ENCODE data around the gene SLC49A4. TPM values are rescaled to one million over a fixed set of nuclear protein-coding genes. Genes with fewer than 3 reads are reported as not detected.

Gene SLC49A4
- total RNA-seq, 1 experiment from 2014 or later, result 11.3 TPM

GRCh38 chr3:122920986-122921385, 126.1 kb downstream of the SLC49A4 start (continued):
- TF ChIP-seq ZBTB33 (IDR thresholded peaks at IDR 0.05; ENCODE audit: extremely low read depth, insufficient replicate concordance, low read length) (no peak), SRF (IDR thresholded peaks at IDR 0.05; ENCODE audit: low read depth) (no peak), JUND (IDR thresholded peaks at IDR 0.05) (no peak), YY1 (IDR thresholded peaks at IDR 0.05; ENCODE audit: extremely low read depth, insufficient replicate concordance, low read depth, low read length) (no peak)

GRCh38 chr3:122921791-122922651, 127.2 kb downstream of the SLC49A4 start:
- Histone ChIP-seq H4K20me1 (ENCODE audit: insufficient read depth) (no peaks in the 10 kb centered on the region), H3K27ac (ENCODE audit: low read depth, low read length) (no peak overlapping the region), H3K79me2 (ENCODE audit: insufficient read depth, low read length) (no peaks in the 10 kb centered on the region), H3K4me3 (replicated peaks in 1 of 2; ENCODE audit: low read depth in 1 of 2, low read length in 2 of 2) (no peak overlapping the region), H3K4me2 (ENCODE audit: low read length) (0 out of 2 replicates have a peak overlapping the region, but pooled peaks have one; percentile 9), H3K9me3 (ENCODE audit: control insufficient read depth in 1 of 2, insufficient read depth in 1 of 2, low read depth in 1 of 2, low read length in 2 of 2) (no peaks in the 10 kb centered on the region), H3K9ac (ENCODE audit: low read length) (no peak overlapping the region), H2AFZ (ENCODE audit: low read depth, low read length, poor library complexity, severe bottlenecking) (no peak overlapping the region), H3K9me2 (ENCODE audit: insufficient read depth) (no peaks in the 10 kb centered on the region), H3K36me3 (ENCODE audit: control insufficient read depth in 1 of 2, insufficient read depth in 2 of 2, low read length in 2 of 2) (no peaks in the 10 kb centered on the region), H3K4me1 (ENCODE audit: control insufficient read depth in 1 of 2, insufficient read depth in 2 of 2, low read length in 2 of 2) (no peaks in the 10 kb centered on the region), H3K27me3 (ENCODE audit: insufficient read depth, low read length) (peaks cover 12% of the 10 kb centered on the region; the same call in 1 of the 2 replicates)
- ATAC-seq (peak; percentile 95), DNase-seq (ENCODE audit: low read depth, low spot score) (no peak)
- TF ChIP-seq FOSL1 (IDR thresholded peaks at IDR 0.05; ENCODE audit: low read depth) (no peak), CTCF (IDR thresholded peaks at IDR 0.05 in 2 of 3, conservative IDR thresholded peaks at IDR 0.05 in 1 of 3; ENCODE audit: borderline replicate concordance in 1 of 3, insufficient read depth in 1 of 3, low read depth in 2 of 3, low read length in 2 of 3) (peak; percentile 6 to 28 (median 22); a peak in 2 of 6 replicates), RAD21 (IDR thresholded peaks at IDR 0.05; ENCODE audit: low read depth) (0 out of 2 replicates have a peak, but pooled peaks have one; percentile 10), ELF1 (IDR thresholded peaks at IDR 0.05; ENCODE audit: borderline replicate concordance, low read depth) (no peak), EZH2 (IDR thresholded peaks at IDR 0.05) (no peak)
- POLR2A ChIA-PET, result no interaction called here
- CTCF ChIA-PET, result no interaction called here
- RAD21 ChIA-PET (ENCODE audit: low non-redundant PET in 1 of 2, low total read pairs in 2 of 2, uncharacterized antibody in 2 of 2, unreplicated experiment in 2 of 2), result no interaction called here
- intact Hi-C loops (cut with micrococcal nuclease), result no loop called here
- BruUV-seq (replicated peaks), result no TSS peak
